NOMO-1 treated with dmso at 0.1 percent for 144 hours (cell line): Measurements from ENCODE around the gene GRM8.
"Not testable (repeated sequence)": the region's sequence is repeated elsewhere in the genome, so short reads cannot be mapped to it uniquely, and the experiment has no call there.

ENCODE experiments used
- DNase-seq: peaks from one replicate; lab custom pipeline; 2025; ENCODE audit not compliant: unreplicated experiment; lab: John Stamatoyannopoulos, UW

The GRM8 gene

GRCh38 chr7:126931581-126931980, 321.2 kb downstream of the GRM8 start:
- no peak for DNase-seq

- DNase-seq: no peak
Observed at GRCh38 chr7:126930166-126930565, 322.6 kb downstream of the GRM8 start.

- no peak for DNase-seq
Observed at GRCh38 chr7:126924477-126924876, 328.3 kb downstream of the GRM8 start.

- DNase-seq: not testable (repeated sequence)
Observed at GRCh38 chr7:126911627-126912026, 341.1 kb downstream of the GRM8 start.

GRCh38 chr7:126908564-126908963, 344.2 kb downstream of the GRM8 start:
- not testable (repeated sequence) for DNase-seq

GRCh38 chr7:126907657-126908056, 345.1 kb downstream of the GRM8 start:
- not testable (repeated sequence) for DNase-seq

GRCh38 chr7:126905255-126905654, 347.5 kb downstream of the GRM8 start:
- DNase-seq: not testable (repeated sequence)

- not testable (repeated sequence) for DNase-seq
Observed at GRCh38 chr7:126901041-126901765, 351.5 kb downstream of the GRM8 start.

GRCh38 chr7:126887980-126888379, 364.8 kb downstream of the GRM8 start:
- not testable (repeated sequence) for DNase-seq

- DNase-seq: not testable (repeated sequence)
Observed at GRCh38 chr7:126887560-126887959, 365.2 kb downstream of the GRM8 start.

GRCh38 chr7:126882730-126883129, 370.0 kb downstream of the GRM8 start:
- DNase-seq: not testable (repeated sequence)

GRCh38 chr7:126881908-126882307, 370.8 kb downstream of the GRM8 start:
- not testable (repeated sequence) for DNase-seq

GRCh38 chr7:126881315-126881714, 371.4 kb downstream of the GRM8 start:
- DNase-seq: no peak

GRCh38 chr7:126876536-126876935, 376.2 kb downstream of the GRM8 start:
- DNase-seq: not testable (repeated sequence)

GRCh38 chr7:126856691-126857291, 395.9 kb downstream of the GRM8 start:
- DNase-seq: no peak

- no peak for DNase-seq
Observed at GRCh38 chr7:126845331-126845730, 407.4 kb downstream of the GRM8 start.

GRCh38 chr7:126843883-126844282, 408.9 kb downstream of the GRM8 start:
- no peak for DNase-seq

GRCh38 chr7:126843336-126843735, 409.4 kb downstream of the GRM8 start:
- DNase-seq: no peak

- DNase-seq: no peak
Observed at GRCh38 chr7:126842451-126842850, 410.3 kb downstream of the GRM8 start.

GRCh38 chr7:126840869-126841268, 411.9 kb downstream of the GRM8 start:
- DNase-seq: no peak

GRCh38 chr7:126839624-126840023, 413.1 kb downstream of the GRM8 start:
- no peak for DNase-seq

GRCh38 chr7:126838194-126838593, 414.5 kb downstream of the GRM8 start:
- DNase-seq: no peak

GRCh38 chr7:126831241-126831640, 421.5 kb downstream of the GRM8 start:
- not testable (repeated sequence) for DNase-seq
